GM11168 (cell line): ENCODE data around the gene PTPN22.

Source experiments
- in situ Hi-C: fragments of 300-500 bp; cut with MboI; formaldehyde crosslinking; loops from one replicate; pipeline ENCODE4 v1.12.0; 2022; ENCODE audit warnings: low sequenced_read_pairs; ENCODE audit not compliant: unreplicated experiment

Gene PTPN22

DNA sequence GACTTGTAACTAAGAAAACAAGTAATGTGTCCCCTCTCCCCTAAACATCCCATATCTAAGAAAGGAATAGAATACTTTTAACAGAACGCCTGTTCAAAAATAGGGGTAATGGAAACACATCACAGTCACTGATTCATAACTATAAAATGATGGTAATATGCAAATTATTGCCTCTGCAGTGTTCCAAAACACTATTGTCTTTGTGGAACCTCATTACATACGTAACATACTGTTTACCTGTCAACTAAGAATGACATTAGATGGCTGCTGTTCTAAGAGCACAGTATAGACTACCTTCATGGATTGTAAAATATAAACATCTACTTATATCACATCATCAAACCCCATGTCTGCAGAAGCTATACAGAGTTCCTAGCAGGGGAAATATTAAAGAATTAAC, 19.3 kb upstream of the PTPN22 start:
- in situ Hi-C loops = loop anchor here (5.0 kb wide), 1 partner anchor 59 kb away; no protein-coding TSS in a partner anchor

DNA sequence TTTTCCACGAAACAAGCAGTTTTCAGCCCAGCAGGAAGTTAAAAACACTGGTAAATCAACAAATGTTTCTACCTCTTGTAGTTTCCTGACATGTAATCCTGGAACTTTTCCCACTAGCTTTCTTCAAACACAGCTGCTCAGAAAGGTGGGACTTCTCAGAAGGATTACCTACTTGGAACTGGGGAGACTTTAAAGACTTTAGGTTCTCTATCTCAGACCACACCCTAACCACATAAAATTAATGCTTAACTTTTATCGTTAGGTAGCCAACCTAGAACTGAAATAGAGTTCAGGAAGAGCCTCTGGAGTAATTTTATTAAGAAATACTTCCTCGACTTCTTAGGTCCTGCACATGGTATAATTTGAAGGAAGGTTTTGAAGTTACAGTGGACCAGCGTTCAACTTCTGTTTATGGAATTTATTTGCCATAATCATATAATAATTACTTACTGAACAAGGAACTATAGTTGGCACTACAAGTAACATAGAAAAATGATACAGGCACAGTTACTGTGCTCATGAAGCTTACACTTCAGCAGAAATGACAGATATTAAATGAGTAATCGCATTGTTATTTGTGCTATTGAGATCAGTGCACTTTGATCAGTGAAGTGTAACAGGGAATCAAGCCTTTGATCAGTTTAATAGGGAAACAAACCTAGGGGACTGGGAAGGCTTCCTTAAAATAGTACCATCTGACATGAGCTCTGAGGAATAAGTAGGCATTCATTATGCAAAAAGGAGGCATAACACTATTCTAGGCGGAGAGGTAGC, 16.1 kb upstream of the PTPN22 start, which contains the start of gene BCL2L15:
TSS of gene BCL2L15 (minus strand) at position 180 of the 774 bp plus-strand sequence. CDS start 206 bp downstream, outside the sequence.
- in situ Hi-C loops = no loop called here

DNA sequence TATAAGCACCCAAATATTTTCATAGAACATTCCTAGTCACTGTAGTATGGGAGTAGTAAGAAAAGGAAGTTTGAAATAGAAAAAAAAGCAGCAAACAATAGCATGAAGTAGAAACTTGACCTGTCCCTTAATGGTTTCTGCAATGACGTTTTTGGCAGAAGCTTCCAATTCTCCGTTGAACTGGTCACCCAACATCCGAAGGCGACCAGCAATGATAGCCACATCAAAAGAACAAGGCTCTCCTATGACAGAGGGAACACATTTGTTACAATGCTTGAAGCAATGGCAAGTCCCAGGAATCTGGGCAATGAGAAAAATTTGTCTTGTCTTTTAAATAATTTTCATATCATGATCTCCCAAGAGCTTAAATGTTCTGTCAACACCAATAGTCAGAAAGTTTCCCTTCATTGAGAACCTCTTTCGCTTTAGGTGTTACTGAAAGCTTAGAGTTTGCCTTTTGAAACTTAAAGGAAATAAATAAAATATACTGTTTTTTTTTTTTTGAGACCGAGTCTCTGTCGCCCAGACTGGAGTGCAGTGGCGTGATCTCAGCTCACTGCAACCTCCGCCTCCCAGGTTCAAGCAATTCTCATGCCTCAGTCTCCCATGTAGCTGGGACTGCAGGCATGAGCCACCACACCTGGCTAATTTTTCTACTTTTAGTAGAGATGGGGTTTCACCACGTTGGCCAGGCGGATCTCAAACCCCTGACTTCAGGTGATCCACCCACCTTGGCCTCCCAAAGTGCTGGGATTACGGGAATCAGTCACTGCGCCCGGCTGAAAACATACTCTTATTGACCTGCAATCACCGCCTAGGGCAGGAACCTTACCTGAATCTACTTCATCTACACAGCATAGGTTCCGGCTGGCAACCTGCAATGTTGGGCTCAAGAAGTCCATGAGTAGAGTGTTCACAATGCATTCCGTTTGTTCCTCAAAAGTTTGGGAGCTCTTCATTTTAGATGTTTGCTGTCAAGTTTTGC, 15.2 kb upstream of the PTPN22 start:
- in situ Hi-C loops = no loop called here

GRCh38 chr1:113881661-113882060, 10.1 kb upstream of the PTPN22 start:
- in situ Hi-C loops = no loop called here

DNA sequence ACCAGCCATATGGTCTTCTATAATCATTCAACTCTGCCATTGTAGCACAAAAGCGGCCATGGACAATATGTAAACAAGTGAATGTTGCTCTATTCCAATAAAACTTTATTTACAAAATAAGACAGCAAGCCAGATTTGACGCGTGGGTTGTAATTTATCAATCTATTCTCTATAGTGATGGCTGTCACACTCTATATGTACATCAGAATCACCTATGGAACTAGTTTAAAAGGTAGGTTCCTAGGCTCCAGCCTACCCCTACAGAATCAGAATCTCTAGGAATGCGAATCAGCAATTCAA, 8.2 kb upstream of the PTPN22 start:
- in situ Hi-C loops = no loop called here

GRCh38 chr1:113876176-113876575, 4.7 kb upstream of the PTPN22 start:
- in situ Hi-C loops = no loop called here

DNA sequence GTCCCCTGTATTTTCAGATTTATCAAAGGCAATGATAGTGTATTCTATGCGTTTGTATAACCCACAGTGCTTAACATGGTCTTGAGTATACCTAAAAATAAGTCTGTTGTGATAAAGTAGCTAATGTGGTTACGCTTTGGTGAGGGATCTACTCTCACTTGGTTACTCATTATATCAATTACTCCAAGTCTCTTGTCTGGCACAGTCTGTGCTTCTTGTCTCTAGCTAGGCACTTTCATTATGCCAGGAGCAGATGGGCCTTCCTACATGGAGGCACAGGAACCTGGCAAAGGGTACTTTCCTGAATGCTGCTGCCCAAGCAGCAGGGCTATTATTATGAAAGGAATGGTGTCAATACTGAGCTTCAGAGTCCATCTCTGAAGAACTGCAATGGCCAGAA, 4.2 kb upstream of the PTPN22 start:
- in situ Hi-C loops = no loop called here

DNA sequence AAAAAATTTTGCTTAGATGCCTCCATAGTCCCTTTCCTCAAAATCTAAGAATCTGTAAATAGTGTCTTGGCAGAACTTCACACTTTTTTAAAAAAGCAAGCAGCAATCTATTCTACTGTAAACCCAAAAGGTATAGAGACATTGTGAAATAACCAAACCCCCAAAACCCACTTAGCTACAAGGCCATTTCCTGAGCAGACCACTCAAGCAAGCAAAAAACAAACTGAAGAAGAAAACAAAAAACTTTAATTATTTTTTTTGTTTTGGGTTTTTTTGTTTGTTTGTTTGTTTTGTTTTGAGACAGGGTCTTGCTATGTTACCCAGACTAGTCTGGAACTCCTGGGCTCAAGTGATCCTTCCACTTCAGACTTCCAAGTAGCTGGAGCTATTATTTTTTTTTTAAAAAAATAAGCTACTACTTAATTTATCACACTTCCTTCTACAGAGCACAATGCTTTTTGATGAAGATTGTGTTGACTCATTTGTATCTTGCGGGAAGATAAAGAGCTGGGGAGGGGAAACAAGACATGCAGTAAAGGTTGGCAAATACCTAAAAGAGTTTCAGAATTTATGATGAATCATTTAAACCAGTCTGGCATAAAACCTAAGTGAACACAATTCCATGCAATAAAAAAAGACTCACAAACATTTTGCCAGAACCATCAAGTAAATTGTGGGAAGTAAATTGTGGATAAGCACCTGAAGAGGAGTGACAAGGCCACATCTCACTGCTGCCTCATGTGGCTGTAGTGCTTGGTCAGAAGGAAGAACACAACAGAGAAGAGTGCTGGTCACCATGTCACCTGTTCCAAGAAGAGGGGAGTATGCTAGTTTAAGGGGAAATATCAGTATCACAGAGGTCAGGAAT, 2.7 kb upstream of the PTPN22 start:
- in situ Hi-C loops = no loop called here

DNA sequence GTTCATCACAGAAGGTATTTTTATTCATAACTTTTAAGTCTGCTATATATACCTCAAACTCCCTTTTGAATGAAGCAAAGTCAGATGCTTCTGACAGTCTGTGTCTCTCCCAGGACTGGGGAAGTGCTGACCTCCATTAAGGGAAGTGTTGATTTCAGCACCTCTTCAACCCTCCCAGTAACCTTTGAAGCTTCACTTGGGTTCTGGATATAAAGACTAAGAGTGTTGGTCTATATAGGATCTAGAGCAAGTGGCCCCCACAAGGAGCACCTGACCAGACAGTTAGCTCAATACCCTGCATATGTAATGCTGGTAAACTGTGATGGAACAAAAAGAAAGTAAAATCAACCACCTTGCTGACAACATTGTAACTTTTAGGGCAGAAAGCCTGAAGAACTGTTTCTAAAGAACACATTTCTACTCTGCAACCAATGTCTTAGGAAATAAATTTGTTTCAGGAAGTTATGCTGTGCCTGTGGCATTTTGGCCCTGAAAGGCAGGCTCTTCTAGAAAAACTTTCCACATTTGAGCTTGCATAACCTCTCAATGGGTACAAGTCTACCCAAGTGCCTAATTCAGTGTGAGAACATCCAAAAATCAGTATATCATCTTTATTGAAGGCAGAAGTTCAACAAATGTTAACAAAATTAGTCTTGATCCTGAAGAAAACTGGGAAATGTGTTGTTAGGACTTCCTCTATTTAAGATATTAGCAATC, 865 bp upstream of the PTPN22 start:
- in situ Hi-C loops = no loop called here

GRCh38 chr1:113870778-113871177, 734 bp downstream of the PTPN22 start:
- in situ Hi-C loops = no loop called here

GRCh38 chr1:113868387-113869083, 3.0 kb downstream of the PTPN22 start:
- in situ Hi-C loops = no loop called here

GRCh38 chr1:113861641-113862040, 9.9 kb downstream of the PTPN22 start:
- in situ Hi-C loops = no loop called here

DNA sequence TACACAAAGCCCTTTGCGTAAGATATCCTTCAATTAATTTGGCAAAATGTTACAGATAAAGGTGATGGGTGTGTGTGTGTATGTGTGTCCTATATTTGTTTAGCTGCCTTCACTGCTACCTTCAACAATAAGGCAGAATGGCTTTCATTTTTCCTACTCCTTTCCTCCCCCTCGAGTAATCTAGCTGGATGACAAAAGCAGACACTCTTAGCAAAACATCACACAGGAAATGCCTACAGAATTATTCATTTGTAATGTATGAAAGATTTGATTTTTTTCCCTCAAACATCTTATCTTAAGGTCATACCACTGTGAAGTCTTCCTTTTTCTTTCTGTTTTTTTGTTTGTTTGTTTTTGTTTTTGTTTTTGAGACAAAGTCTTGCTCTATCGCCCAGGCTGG, 10.6 kb downstream of the PTPN22 start:
- in situ Hi-C loops = no loop called here

GRCh38 chr1:113859478-113860175, 11.9 kb downstream of the PTPN22 start:
- in situ Hi-C loops = no loop called here

DNA sequence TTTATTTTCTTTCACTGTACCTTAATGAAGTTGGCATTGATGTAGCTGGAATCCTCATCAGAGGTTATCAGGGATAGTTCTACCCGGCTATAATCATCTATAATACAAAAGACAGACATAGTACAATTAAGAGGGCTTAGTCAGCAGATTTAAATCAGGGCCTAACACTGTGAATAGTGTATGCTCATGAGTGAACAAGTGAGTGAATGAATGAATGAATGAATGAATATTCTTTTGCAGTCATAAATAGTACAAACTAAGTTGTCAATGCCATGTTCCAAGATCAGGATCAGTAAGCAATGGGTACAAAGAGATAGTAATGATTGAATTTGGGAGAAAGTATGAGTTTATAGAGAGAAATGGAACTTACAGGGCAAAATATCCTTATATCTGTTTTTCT, 12.5 kb downstream of the PTPN22 start:
- in situ Hi-C loops = no loop called here

- in situ Hi-C loops = no loop called here
Observed at GRCh38 chr1:113858418-113858817, 13.1 kb downstream of the PTPN22 start.

- in situ Hi-C loops = no loop called here
Observed at GRCh38 chr1:113857776-113858175, 13.7 kb downstream of the PTPN22 start.

DNA sequence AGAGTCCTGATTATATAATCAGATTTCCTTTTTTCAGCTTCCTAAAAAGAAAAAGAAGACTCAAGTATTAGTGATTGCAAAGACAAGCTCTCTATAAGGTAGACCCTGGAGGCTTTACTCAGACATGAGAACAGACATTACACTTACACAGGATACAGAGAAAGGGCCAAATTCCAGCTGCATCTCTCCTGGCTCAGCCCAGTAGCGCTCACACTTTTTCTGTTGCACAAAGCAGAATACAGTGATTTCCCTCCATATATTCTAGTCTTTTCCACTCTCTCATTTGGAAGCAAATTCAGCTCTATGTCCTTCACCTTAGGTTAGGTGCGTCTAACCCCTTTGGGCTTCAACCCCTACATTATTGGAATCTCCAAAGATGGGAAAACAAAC, 15.1 kb downstream of the PTPN22 start:
- in situ Hi-C loops = no loop called here
